ENCODE results near the gene GJB6. TPM values are rescaled to one million over a fixed set of nuclear protein-coding genes. Genes with fewer than 3 reads are reported as not detected.

Gene GJB6
- total RNA-seq, 4 donors from 2014 or later: not detected

DNA sequence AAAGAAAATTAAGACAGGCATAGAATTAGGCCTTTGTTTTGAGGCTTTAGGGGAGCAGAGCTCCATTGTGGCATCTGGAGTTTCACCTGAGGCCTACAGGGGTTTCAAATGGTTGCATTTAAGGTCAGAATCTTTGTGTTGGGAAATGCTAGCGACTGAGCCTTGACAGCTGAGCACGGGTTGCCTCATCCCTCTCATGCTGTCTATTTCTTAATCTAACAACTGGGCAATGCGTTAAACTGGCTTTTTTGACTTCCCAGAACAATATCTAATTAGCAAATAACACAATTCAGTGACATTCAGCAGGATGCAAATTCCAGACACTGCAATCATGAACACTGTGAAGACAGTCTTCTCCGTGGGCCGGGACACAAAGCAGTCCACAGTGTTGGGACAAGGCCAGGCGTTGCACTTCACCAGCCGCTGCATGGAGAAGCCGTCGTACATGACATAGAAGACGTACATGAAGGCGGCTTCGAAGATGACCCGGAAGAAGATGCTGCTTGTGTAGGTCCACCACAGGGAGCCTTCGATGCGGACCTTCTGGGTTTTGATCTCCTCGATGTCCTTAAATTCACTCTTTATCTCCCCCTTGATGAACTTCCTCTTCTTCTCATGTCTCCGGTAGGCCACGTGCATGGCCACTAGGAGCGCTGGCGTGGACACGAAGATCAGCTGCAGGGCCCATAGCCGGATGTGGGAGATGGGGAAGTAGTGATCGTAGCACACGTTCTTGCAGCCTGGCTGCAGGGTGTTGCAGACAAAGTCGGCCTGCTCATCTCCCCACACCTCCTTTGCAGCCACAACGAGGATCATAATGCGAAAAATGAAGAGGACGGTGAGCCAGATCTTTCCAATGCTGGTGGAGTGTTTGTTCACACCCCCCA is 43.2 kb downstream of the GJB6 start:
- Histone ChIP-seq H3K4me1 (peaks cover 0 to 26% (median 6%) of the 10 kb centered on the region in 4 donors), H3K27ac (no peak overlapping the region), H3K4me3 (no peak overlapping the region), H3K9me3 (no peaks in the 10 kb centered on the region), H3K36me3 (no peaks in the 10 kb centered on the region), H3K27me3 (peaks cover 0 to 24% of the 10 kb centered on the region in 2 donors)
- TF ChIP-seq EP300 (IDR thresholded peaks at IDR 0.05) (no peak), POLR2A (IDR thresholded peaks at IDR 0.05) (no peak)
- TF ChIP-seq, protein P1, sequence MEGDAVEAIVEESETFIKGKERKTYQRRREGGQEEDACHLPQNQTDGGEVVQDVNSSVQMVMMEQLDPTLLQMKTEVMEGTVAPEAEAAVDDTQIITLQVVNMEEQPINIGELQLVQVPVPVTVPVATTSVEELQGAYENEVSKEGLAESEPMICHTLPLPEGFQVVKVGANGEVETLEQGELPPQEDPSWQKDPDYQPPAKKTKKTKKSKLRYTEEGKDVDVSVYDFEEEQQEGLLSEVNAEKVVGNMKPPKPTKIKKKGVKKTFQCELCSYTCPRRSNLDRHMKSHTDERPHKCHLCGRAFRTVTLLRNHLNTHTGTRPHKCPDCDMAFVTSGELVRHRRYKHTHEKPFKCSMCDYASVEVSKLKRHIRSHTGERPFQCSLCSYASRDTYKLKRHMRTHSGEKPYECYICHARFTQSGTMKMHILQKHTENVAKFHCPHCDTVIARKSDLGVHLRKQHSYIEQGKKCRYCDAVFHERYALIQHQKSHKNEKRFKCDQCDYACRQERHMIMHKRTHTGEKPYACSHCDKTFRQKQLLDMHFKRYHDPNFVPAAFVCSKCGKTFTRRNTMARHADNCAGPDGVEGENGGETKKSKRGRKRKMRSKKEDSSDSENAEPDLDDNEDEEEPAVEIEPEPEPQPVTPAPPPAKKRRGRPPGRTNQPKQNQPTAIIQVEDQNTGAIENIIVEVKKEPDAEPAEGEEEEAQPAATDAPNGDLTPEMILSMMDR (IDR thresholded peaks at IDR 0.05): no peak
- DNase-seq (ENCODE audit: low spot score in 2 of 2): no peak
- 81 to 86% methylated on average over 28 of the region's 28 CpGs for WGBS, 2 donors

DNA sequence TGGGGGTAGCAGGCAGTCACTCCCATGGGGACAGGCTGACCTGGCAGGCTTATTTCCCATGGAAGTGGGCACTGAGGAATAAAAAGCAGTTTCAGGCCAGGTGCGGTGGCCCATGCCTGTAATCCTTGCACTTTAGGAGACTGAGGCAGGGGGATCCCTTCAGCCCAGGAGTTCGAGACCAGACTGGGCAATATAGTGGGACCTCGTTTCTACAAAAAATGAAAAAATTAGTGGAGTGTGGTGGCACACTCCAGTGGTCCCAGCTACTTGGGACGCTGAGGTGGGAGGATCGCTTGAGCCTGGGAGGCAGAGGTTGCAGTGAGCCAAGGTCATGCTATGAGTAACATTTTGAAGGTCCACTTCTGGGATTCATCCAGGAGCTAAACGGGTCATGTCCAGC is 45.3 kb downstream of the GJB6 start:
- WGBS, 2 donors: 75 to 77% methylated on average over 6 of the region's 6 CpGs
- no peak for TF ChIP-seq POLR2A (IDR thresholded peaks at IDR 0.05)
- no peak for TF ChIP-seq EP300 (IDR thresholded peaks at IDR 0.05)

DNA sequence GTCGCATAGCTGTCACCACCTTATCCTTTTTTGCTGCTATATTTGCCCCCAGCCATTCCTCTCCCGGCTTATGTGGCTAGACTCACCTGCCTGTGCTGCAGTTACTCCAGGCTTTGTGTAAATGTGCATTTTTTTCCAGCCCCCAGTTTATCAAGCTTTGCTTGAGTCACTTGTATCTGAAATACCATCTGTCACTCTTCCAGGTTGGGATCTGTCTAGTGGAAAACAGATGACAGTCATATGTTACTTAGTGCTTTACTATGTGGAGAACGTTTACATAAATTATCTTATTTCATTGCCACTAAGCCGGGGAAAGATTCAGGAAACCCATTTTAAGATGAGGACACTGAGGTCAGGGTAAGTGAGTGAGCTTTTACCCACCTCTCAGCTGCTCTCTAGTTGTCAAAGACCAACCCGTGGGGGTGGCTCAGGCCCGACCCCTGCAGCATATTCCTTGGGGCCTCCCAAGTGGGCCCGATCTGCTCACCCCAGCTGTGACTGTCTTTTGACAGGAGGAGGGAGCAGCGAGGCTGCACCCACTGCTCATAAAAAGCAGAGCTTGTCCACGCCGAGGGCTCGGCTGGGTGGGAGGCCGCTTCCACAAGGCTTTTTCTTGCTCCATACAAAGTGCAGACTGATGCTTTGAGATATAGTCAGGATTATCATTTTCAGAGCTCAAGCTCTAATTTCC is 46.6 kb downstream of the GJB6 start:
- Histone ChIP-seq H3K4me3 (no peak overlapping the region), H3K4me1 (no peaks in the 10 kb centered on the region), H3K27me3 (peaks cover 0 to 13% of the 10 kb centered on the region in 2 donors), H3K27ac (no peak overlapping the region), H3K9me3 (no peaks in the 10 kb centered on the region), H3K36me3 (no peaks in the 10 kb centered on the region)
- no peak for DNase-seq (ENCODE audit: low spot score in 2 of 2)
- TF ChIP-seq, protein P1 (IDR thresholded peaks at IDR 0.05): no peak
- no peak for TF ChIP-seq POLR2A (IDR thresholded peaks at IDR 0.05)
- TF ChIP-seq EP300 (IDR thresholded peaks at IDR 0.05): no peak
- WGBS, 2 donors: 65 to 70% methylated on average over 12 of the region's 12 CpGs

More for the DNA sequence above, 45.3 kb downstream of the GJB6 start:
- no peaks in the 10 kb centered on the region for H3K36me3 ChIP-seq
- H3K27me3 ChIP-seq: peaks cover 0 to 4% of the 10 kb centered on the region in 2 donors
- DNase-seq (ENCODE audit: low spot score in 2 of 2): no peak
- no peak overlapping the region for H3K27ac ChIP-seq
- H3K4me3 ChIP-seq: no peak overlapping the region
- H3K4me1 ChIP-seq: peaks cover 0 to 4% (median 0%) of the 10 kb centered on the region in 4 donors
- no peaks in the 10 kb centered on the region for H3K9me3 ChIP-seq

DNA sequence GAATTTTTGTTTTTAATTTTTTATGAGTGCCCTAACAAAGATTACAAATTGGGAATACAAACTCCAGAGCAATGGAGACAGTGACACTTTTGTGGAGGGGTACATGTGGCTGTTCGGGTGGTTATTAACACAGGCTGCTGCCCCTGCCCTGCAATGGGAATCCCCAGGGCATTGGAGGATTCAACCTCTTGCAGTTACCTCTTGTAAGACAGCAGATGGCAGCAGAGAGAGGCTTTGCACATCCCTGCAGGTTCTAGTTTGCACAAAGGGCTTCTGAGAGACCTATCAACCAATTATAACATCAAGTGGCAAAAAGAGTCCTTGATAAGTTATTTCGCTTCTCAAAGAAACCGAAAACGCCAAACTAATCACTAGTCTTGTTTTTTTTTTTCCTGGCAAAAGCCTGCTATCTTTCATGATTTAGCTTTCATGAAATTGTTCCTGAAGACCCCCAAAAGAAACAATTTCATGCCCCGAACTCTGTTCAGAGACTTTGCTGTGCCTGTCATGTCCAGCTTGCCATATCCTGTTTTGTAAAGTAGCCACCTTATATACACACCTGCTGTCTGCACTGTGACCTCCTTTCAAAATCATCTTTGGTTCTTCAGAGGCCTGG is 49.8 kb downstream of the GJB6 start:
- no peaks in the 10 kb centered on the region for H3K9me3 ChIP-seq
- peak in 1 of 2 donors; percentile 33 for DNase-seq (ENCODE audit: low spot score in 2 of 2)
- no peak overlapping the region for H3K4me3 ChIP-seq
- no peak for TF ChIP-seq POLR2A (IDR thresholded peaks at IDR 0.05)
- TF ChIP-seq EP300 (IDR thresholded peaks at IDR 0.05): no peak
- TF ChIP-seq, protein P1 (IDR thresholded peaks at IDR 0.05): peak; percentile 75 to 86 (median 77)
- H3K4me1 ChIP-seq: peaks cover 0 to 5% (median 0%) of the 10 kb centered on the region in 4 donors
- H3K36me3 ChIP-seq: no peaks in the 10 kb centered on the region
- H3K27ac ChIP-seq: no peak overlapping the region
- H3K27me3 ChIP-seq: peaks cover 0 to 40% of the 10 kb centered on the region in 2 donors
- WGBS, 2 donors: 22 to 25% methylated on average over 5 of the region's 5 CpGs

DNA sequence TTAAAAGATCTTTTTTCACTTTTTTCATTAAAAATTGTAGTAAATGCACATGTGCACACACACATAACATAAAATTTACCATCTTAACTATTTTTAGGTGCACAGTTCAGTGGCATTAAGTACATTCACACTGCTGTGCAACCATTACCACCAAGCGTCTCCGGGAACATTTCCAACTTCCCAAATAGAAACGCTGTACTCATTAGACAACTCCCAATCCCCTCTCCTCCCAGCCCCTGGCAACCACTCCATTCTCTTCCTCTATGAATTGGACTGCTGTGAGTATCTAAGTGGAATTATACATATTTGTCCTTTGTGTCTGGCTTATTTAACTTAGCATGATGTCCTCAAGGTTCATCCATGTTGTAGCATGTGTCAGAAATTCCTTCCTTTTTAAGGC is 50.9 kb downstream of the GJB6 start:
- Histone ChIP-seq H3K36me3 (no peaks in the 10 kb centered on the region), H3K27me3 (peaks cover 0 to 46% of the 10 kb centered on the region in 2 donors), H3K27ac (no peak overlapping the region), H3K4me3 (no peak overlapping the region), H3K4me1 (peaks cover 0 to 9% (median 0%) of the 10 kb centered on the region in 4 donors), H3K9me3 (no peaks in the 10 kb centered on the region)
- TF ChIP-seq, protein P1 (IDR thresholded peaks at IDR 0.05): no peak
- TF ChIP-seq EP300 (IDR thresholded peaks at IDR 0.05) (no peak), POLR2A (IDR thresholded peaks at IDR 0.05) (no peak)
- WGBS, 2 donors: 60 to 62% methylated on average over 3 of the region's 3 CpGs
- DNase-seq (ENCODE audit: low spot score in 2 of 2): no peak

All from tibial nerve (tissue), 4 donors.